SK-MEL-5 (cell line): ENCODE data around the gene TENM3. TPM values are rescaled to one million over a fixed set of nuclear protein-coding genes. Genes with fewer than 3 reads are reported as not detected.

Experiments used
- DNase-seq: peaks from one replicate; pipeline ENCODE4 v3.0.0-alpha.2; 2016; ENCODE audit warnings: low read depth, low spot score
- in situ Hi-C: cut with HindIII; loops from 2 replicates; pipeline ENCODE4 v1.10.0; 2016; ENCODE audit warnings: low sequenced_read_pairs, high pct_unique_total_duplicates, low pct_unique_long_range_greater_than_20kb
- total RNA-seq: library from RNA; depleted of rRNA; stranded (reverse); fragments of >200 nt; shearing (Covaris generic); gene quantifications from 2 replicates; pipeline ENCODE4 v1.2.3, GENCODE V29; 2014

Gene TENM3
- total RNA-seq, 1 experiment from 2014 or later, result 38.1 TPM

- no peak for DNase-seq
- in situ Hi-C loops, result no loop called here
Measured at GRCh38 chr4:182576601-182577289, 333.5 kb downstream of the TENM3 start.

- in situ Hi-C loops, result no loop called here
- no peak for DNase-seq
Measured at GRCh38 chr4:182577411-182577810, 334.2 kb downstream of the TENM3 start.

- DNase-seq, result peak; percentile 25
- in situ Hi-C loops, result no loop called here
Measured at GRCh38 chr4:182578402-182578801, 335.2 kb downstream of the TENM3 start.

GRCh38 chr4:182582245-182582644, 339.0 kb downstream of the TENM3 start:
- in situ Hi-C loops, result no loop called here

GRCh38 chr4:182583703-182584415, 340.7 kb downstream of the TENM3 start:
- DNase-seq, result no peak
- in situ Hi-C loops, result no loop called here

More at GRCh38 chr4:182582245-182582644, 339.0 kb downstream of the TENM3 start:
- DNase-seq, result no peak

GRCh38 chr4:182585321-182585720, 342.1 kb downstream of the TENM3 start:
- in situ Hi-C loops, result no loop called here
- no peak for DNase-seq

- in situ Hi-C loops, result no loop called here
- DNase-seq, result no peak
Measured at GRCh38 chr4:182589100-182589499, 345.9 kb downstream of the TENM3 start.

GRCh38 chr4:182593402-182593801, 350.2 kb downstream of the TENM3 start:
- DNase-seq, result no peak
- in situ Hi-C loops, result no loop called here

- in situ Hi-C loops, result no loop called here
- DNase-seq, result no peak
Measured at GRCh38 chr4:182593864-182594263, 350.7 kb downstream of the TENM3 start.

GRCh38 chr4:182600093-182600492, 356.9 kb downstream of the TENM3 start:
- in situ Hi-C loops, result no loop called here
- DNase-seq, result no peak

GRCh38 chr4:182600856-182601255, 357.7 kb downstream of the TENM3 start:
- in situ Hi-C loops, result no loop called here
- DNase-seq, result no peak

- peak; percentile 34 for DNase-seq
- in situ Hi-C loops, result no loop called here
Measured at GRCh38 chr4:182604161-182604622, 361.0 kb downstream of the TENM3 start.

GRCh38 chr4:182604953-182605352, 361.8 kb downstream of the TENM3 start:
- no peak for DNase-seq
- in situ Hi-C loops, result no loop called here

GRCh38 chr4:182608525-182608924, 365.3 kb downstream of the TENM3 start:
- in situ Hi-C loops, result no loop called here

GRCh38 chr4:182616476-182616875, 373.3 kb downstream of the TENM3 start:
- no peak for DNase-seq
- in situ Hi-C loops, result no loop called here

More at GRCh38 chr4:182608525-182608924, 365.3 kb downstream of the TENM3 start:
- DNase-seq, result no peak

- DNase-seq, result no peak
- in situ Hi-C loops, result no loop called here
Measured at GRCh38 chr4:182619660-182620059, 376.5 kb downstream of the TENM3 start.

GRCh38 chr4:182620111-182620980, 377.1 kb downstream of the TENM3 start:
- DNase-seq, result no peak
- in situ Hi-C loops, result no loop called here

- DNase-seq, result no peak
Measured at GRCh38 chr4:182624281-182624680, 381.1 kb downstream of the TENM3 start.

More at GRCh38 chr4:182624281-182624680, 381.1 kb downstream of the TENM3 start:
- in situ Hi-C loops, result no loop called here
